ENCODE results near the gene NACA.

DNA sequence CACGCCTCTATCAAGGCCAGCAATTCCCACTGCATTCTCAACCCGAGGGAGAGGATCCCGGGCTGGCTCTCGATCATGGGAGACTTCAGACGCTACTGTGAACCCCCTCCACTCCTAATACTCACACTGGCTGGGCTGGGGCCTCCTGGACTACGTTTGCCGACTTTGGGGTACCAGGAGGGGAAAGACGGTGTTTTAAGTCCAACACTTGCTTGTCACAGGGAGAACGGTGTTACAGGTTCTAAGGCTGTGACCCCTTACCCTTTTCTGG, 463 bp downstream of the NACA start:
- TF ChIP-seq, protein P1, sequence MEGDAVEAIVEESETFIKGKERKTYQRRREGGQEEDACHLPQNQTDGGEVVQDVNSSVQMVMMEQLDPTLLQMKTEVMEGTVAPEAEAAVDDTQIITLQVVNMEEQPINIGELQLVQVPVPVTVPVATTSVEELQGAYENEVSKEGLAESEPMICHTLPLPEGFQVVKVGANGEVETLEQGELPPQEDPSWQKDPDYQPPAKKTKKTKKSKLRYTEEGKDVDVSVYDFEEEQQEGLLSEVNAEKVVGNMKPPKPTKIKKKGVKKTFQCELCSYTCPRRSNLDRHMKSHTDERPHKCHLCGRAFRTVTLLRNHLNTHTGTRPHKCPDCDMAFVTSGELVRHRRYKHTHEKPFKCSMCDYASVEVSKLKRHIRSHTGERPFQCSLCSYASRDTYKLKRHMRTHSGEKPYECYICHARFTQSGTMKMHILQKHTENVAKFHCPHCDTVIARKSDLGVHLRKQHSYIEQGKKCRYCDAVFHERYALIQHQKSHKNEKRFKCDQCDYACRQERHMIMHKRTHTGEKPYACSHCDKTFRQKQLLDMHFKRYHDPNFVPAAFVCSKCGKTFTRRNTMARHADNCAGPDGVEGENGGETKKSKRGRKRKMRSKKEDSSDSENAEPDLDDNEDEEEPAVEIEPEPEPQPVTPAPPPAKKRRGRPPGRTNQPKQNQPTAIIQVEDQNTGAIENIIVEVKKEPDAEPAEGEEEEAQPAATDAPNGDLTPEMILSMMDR (IDR thresholded peaks at IDR 0.05) = no peak
- no peak for TF ChIP-seq POLR2A (IDR thresholded peaks at IDR 0.05)

All from heart left ventricle (tissue), 13 donors.